Measurements from ENCODE around the gene NPY5R.

NPY5R gene

DNA sequence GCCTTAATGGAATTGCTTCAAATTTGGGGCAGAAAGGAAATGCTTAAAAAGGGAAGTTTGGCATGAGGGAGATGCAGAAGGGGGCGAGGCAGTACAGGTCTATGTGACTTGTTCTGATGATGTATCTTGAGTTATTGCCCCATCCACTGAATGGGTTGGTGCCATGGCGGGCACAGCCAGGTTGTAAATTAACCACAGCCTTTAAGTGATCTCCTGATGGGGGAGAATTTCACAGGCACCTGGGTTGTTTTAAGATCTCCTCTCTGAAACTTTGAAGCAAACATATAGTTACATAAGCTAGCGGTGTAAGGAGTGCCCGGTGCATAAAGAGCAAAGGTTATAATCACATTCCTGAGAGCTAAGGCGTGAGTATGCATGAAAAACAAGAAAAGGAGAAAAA is 37.0 kb downstream of the NPY5R start:
- peak in 1 of 2 experiments; percentile 3 for DNase-seq (ENCODE audit: low read depth in 1 of 2, low spot score in 1 of 2)
- H3K4me3 ChIP-seq (replicated peaks; ENCODE audit: insufficient read depth, low read length), result no peak overlapping the region
- TF ChIP-seq, protein P1, sequence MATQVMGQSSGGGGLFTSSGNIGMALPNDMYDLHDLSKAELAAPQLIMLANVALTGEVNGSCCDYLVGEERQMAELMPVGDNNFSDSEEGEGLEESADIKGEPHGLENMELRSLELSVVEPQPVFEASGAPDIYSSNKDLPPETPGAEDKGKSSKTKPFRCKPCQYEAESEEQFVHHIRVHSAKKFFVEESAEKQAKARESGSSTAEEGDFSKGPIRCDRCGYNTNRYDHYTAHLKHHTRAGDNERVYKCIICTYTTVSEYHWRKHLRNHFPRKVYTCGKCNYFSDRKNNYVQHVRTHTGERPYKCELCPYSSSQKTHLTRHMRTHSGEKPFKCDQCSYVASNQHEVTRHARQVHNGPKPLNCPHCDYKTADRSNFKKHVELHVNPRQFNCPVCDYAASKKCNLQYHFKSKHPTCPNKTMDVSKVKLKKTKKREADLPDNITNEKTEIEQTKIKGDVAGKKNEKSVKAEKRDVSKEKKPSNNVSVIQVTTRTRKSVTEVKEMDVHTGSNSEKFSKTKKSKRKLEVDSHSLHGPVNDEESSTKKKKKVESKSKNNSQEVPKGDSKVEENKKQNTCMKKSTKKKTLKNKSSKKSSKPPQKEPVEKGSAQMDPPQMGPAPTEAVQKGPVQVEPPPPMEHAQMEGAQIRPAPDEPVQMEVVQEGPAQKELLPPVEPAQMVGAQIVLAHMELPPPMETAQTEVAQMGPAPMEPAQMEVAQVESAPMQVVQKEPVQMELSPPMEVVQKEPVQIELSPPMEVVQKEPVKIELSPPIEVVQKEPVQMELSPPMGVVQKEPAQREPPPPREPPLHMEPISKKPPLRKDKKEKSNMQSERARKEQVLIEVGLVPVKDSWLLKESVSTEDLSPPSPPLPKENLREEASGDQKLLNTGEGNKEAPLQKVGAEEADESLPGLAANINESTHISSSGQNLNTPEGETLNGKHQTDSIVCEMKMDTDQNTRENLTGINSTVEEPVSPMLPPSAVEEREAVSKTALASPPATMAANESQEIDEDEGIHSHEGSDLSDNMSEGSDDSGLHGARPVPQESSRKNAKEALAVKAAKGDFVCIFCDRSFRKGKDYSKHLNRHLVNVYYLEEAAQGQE (IDR thresholded peaks at IDR 0.05; ENCODE audit: insufficient replicate concordance, low read depth), result no peak
- no peak for TF ChIP-seq SPI1 (IDR thresholded peaks at IDR 0.05; ENCODE audit: borderline replicate concordance, low read depth)
- no peak for TF ChIP-seq CTCF (IDR thresholded peaks at IDR 0.05; ENCODE audit: insufficient read depth, low read length)
- TF ChIP-seq GABPA (IDR thresholded peaks at IDR 0.05; ENCODE audit: low read depth), result no peak
- TF ChIP-seq POLR2AphosphoS5 (IDR thresholded peaks at IDR 0.05; ENCODE audit: low read depth), result no peak
- no peak overlapping the region for H3K27ac ChIP-seq (replicated peaks)
- H3K27me3 ChIP-seq (ENCODE audit: insufficient read depth, poor library complexity, severe bottlenecking), result no peaks in the 10 kb centered on the region

DNA sequence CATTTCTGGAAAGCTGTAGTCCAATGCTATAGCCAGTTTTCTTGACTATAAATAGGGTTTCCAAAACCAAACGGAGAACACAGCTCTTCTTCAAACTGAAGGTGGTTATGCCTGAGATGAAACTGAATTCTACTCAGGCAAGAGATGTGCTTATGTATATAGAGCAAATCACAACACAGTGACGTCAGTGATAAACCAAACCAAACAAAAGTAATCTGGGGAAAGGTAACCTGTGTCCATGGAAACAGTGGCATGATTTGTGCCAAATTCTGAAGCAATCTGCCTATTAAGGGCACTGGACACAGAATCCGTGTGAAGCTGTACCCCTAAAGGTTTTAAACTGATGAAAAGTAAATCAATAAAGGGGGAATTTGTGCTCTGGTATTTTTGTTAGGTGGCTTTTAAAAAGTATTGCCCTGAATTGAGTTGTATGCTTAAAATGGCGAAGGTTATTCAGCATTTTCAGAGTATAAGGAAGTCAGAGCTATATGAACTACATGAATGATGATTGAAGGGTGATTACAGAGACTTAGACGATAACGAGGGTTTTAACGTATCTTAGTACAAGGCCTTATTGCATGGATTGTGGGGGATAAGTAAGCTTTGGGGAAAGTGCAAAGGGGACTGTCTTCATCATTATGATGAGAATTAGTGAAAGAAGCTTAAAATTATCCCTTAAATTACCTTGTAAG is 38.6 kb downstream of the NPY5R start:
- H3K27ac ChIP-seq (replicated peaks), result no peak overlapping the region
- DNase-seq (ENCODE audit: low read depth in 1 of 2, low spot score in 1 of 2), result no peak
- TF ChIP-seq SPI1 (IDR thresholded peaks at IDR 0.05; ENCODE audit: borderline replicate concordance, low read depth) (no peak), POLR2AphosphoS5 (IDR thresholded peaks at IDR 0.05; ENCODE audit: low read depth) (no peak), GABPA (IDR thresholded peaks at IDR 0.05; ENCODE audit: low read depth) (no peak), CTCF (IDR thresholded peaks at IDR 0.05; ENCODE audit: insufficient read depth, low read length) (no peak)
- TF ChIP-seq, protein P1 (IDR thresholded peaks at IDR 0.05; ENCODE audit: insufficient replicate concordance, low read depth), result no peak
- H3K4me3 ChIP-seq (replicated peaks; ENCODE audit: insufficient read depth, low read length), result no peak overlapping the region
- no peaks in the 10 kb centered on the region for H3K27me3 ChIP-seq (ENCODE audit: insufficient read depth, poor library complexity, severe bottlenecking)

- no peak for TF ChIP-seq SPI1 (IDR thresholded peaks at IDR 0.05; ENCODE audit: borderline replicate concordance, low read depth)
- TF ChIP-seq CTCF (IDR thresholded peaks at IDR 0.05; ENCODE audit: insufficient read depth, low read length), result no peak
- TF ChIP-seq, protein P1 (IDR thresholded peaks at IDR 0.05; ENCODE audit: insufficient replicate concordance, low read depth), result no peak
- TF ChIP-seq GABPA (IDR thresholded peaks at IDR 0.05; ENCODE audit: low read depth), result no peak
- no peak for TF ChIP-seq POLR2AphosphoS5 (IDR thresholded peaks at IDR 0.05; ENCODE audit: low read depth)
Measured at GRCh38 chr4:163384434-163384833, 40.7 kb downstream of the NPY5R start.

More at GRCh38 chr4:163384434-163384833, 40.7 kb downstream of the NPY5R start:
- Histone ChIP-seq H3K27me3 (ENCODE audit: insufficient read depth, poor library complexity, severe bottlenecking) (no peaks in the 10 kb centered on the region), H3K4me3 (replicated peaks; ENCODE audit: insufficient read depth, low read length) (no peak overlapping the region), H3K27ac (replicated peaks) (no peak overlapping the region)
- no peak for DNase-seq (ENCODE audit: low read depth in 1 of 2, low spot score in 1 of 2)

Measured in HL-60 (cell line).